Glutamatergic neuron (in vitro differentiated cells): ENCODE measurements around the gene RPP40. TPM values are rescaled to one million over a fixed set of nuclear protein-coding genes. Genes with fewer than 3 reads are reported as not detected.

Experiments used
- DNase-seq: peaks from one replicate; pipeline ENCODE4 v3.0.0; 2022
- H3K27ac Mint-ChIP-seq: one replicate; pipeline ENCODE4 v1.8.0; 2020; ENCODE audit warnings: mild to moderate bottlenecking, mixed read lengths, inconsistent platforms; ENCODE audit not compliant: unreplicated experiment
- H3K27me3 Mint-ChIP-seq: one replicate; pipeline ENCODE4 v1.8.0; 2020; ENCODE audit warnings: mild to moderate bottlenecking, moderate library complexity, mixed read lengths, inconsistent platforms; ENCODE audit not compliant: unreplicated experiment
- H3K36me3 Mint-ChIP-seq: one replicate; pipeline ENCODE4 v1.8.0; 2020; ENCODE audit warnings: mild to moderate bottlenecking, mixed read lengths, inconsistent platforms; ENCODE audit not compliant: unreplicated experiment
- H3K4me1 Mint-ChIP-seq: one replicate; pipeline ENCODE4 v1.8.0; 2020; ENCODE audit warnings: mild to moderate bottlenecking, low read depth, mixed read lengths, inconsistent platforms; ENCODE audit not compliant: unreplicated experiment
- H3K4me3 Mint-ChIP-seq: one replicate; pipeline ENCODE4 v1.8.0; 2020; ENCODE audit warnings: mild to moderate bottlenecking, mixed read lengths, inconsistent platforms; ENCODE audit not compliant: unreplicated experiment
- H3K9me3 Mint-ChIP-seq: one replicate; pipeline ENCODE4 v1.8.0; 2020; ENCODE audit warnings: mild to moderate bottlenecking, moderate library complexity, mixed read lengths, inconsistent platforms; ENCODE audit not compliant: unreplicated experiment
- CTCF ChIP-seq: fragments of 200-600 bp; sonication (generic); IDR thresholded peaks from one replicate; pipeline ENCODE4 v1.5.0; 2021; ENCODE audit not compliant: partially characterized antibody, unreplicated experiment
- total RNA-seq: library from RNA; stranded (reverse); fragmentation: NEBNext Ultra II Directional; extraction: Animal tissue kit (Norgen Biotek cat#: 25700); gene quantifications from one replicate; pipeline ENCODE4 v1.2.1, GENCODE V29; 2021; ENCODE audit not compliant: unreplicated experiment

The RPP40 gene
- total RNA-seq, 1 donor from 2014 or later: 6.9 TPM

GRCh38 chr6:5045416-5045815 lies 41.6 kb upstream of the RPP40 start:
- Mint-ChIP-seq H3K4me1 (no peaks in the 10 kb centered on the region), H3K4me3 (no peak overlapping the region), H3K27ac (no peak overlapping the region), H3K27me3 (peaks cover 3% of the 10 kb centered on the region), H3K36me3 (peaks cover 11% of the 10 kb centered on the region), H3K9me3 (peaks cover 5% of the 10 kb centered on the region)
- no peak for DNase-seq
- TF ChIP-seq CTCF: no peak

DNA sequence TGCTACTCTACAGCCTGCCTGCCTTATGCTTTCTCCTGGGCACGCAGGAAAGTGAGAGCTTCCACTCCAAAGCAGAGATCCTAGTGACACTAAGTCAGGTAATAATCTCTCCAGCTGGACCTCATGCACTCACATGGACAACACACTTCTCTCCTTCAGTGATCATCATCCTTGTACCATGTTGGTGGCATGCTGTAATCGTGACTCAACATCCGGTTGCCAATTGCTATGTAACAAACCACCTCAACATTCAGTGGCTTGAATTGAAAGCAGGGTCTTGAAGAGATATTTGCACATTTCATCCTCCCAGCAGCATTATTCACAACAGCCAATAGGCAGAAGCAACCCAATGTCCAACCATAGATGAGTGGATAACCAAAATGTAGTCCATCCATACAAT lies 41.0 kb upstream of the RPP40 start:
- TF ChIP-seq CTCF: no peak
- peaks cover 5% of the 10 kb centered on the region for H3K9me3 Mint-ChIP-seq
- H3K36me3 Mint-ChIP-seq: peaks cover 11% of the 10 kb centered on the region
- peaks cover 3% of the 10 kb centered on the region for H3K27me3 Mint-ChIP-seq
- no peak overlapping the region for H3K4me3 Mint-ChIP-seq
- no peak overlapping the region for H3K27ac Mint-ChIP-seq
- H3K4me1 Mint-ChIP-seq: no peaks in the 10 kb centered on the region
- no peak for DNase-seq

DNA sequence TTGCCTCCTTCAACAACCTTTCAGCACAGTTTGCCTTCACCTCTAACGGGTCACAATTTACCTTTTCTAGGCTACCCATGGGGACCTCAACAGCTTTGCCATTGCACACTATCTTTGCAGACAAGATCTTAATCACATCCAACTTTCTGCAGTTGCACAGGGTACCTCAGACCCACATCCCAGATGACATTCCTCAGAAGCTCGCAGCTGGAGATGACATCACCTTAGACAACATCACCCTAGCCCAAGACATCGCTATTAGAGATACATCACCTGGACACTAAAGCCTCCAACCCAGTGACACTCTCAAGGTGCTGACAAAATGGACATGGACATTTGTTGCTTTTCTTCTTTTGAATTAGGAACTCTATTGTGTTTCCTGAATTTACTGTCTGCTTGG lies 38.6 kb upstream of the RPP40 start:
- Mint-ChIP-seq H3K27me3 (no peaks in the 10 kb centered on the region), H3K4me3 (no peak overlapping the region), H3K36me3 (no peaks in the 10 kb centered on the region), H3K27ac (no peak overlapping the region), H3K9me3 (no peaks in the 10 kb centered on the region), H3K4me1 (no peaks in the 10 kb centered on the region)
- TF ChIP-seq CTCF: no peak
- DNase-seq: no peak

DNA sequence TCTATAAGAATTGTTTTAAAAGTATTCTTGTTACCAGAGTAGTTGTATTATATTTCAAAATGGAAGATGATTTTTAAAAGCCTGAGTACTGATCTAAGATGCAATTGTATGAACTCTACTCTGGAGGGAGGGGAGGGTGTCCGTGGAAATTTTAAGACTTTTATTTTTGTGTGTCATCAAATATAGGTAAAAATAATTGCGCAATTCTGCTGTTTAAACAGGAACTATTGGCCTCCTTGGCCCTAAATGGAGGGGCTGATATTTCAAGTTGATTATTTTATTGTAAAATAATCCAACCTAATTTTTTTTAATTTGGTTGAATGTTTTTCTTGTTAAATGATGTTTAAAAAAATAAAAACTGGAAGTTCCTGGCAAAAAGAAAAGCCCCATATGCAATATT lies 38.1 kb upstream of the RPP40 start:
- Mint-ChIP-seq H3K27me3 (no peaks in the 10 kb centered on the region), H3K36me3 (no peaks in the 10 kb centered on the region), H3K9me3 (no peaks in the 10 kb centered on the region), H3K27ac (no peak overlapping the region), H3K4me3 (no peak overlapping the region), H3K4me1 (no peaks in the 10 kb centered on the region)
- no peak for DNase-seq
- no peak for TF ChIP-seq CTCF

DNA sequence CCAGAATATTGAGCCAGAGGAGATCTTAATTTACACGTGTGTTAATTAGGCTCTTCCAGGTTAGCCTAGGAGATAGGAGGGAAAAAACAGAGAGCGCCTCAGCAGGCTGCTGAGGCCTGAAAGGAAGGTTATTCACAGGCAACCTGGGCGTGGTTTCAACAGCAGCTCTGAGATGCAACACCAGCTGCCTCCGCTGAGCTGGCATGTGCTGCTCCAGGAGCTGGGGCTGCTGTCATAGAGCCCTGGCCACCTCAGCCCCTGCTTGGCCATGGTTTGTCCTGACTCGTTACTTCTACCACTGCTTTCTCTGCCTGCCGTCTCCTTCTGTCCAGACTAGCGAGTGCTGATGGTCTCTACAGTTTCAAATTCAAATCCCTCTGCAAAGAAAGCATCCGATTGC lies 32.4 kb upstream of the RPP40 start:
- Mint-ChIP-seq H3K27ac (peak overlapping the region; percentile 70), H3K9me3 (peaks cover 1% of the 10 kb centered on the region), H3K27me3 (no peaks in the 10 kb centered on the region), H3K4me3 (no peak overlapping the region), H3K36me3 (no peaks in the 10 kb centered on the region), H3K4me1 (peaks cover 19% of the 10 kb centered on the region)
- DNase-seq: peak; percentile 77
- no peak for TF ChIP-seq CTCF
